ENCODE results near the gene CSTPP1. TPM values are rescaled to one million over a fixed set of nuclear protein-coding genes. Genes with fewer than 3 reads are reported as not detected.
A peak's percentile ranks its signal among the peaks of the same experiment; 100 is the strongest.

Gene CSTPP1
- total RNA-seq, 1 experiment from 2014 or later, result 88.3 TPM

DNA sequence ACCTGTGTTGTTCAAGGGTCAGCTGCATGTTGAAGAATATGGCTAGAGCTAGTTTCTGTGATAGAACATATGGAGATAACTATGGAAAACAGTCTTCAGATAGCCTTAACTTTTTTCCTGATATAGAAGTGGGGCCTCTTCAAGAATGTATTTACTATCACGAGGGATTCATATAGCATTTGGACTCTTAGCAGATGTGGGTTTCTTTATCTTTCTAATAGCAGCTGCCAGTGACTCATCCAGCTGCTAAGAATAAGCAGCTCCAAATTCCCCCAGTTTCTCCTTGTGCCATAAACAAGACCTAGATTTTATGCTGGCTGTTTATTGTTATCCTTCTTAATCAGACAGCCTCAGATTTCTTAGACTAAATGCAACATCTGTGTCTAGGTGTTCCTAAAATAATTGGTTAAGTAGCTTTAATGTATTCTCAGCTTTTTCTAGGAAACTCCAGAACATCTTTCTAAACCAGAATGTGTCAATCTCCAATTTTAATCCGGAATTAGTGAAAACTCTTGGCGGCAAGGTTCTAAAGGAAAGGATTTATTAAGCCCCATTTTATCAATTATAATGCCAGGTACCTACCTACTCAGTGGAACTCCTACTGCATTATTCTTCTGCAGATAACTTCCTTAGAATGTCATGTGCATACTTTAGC is 119.8 kb downstream of the CSTPP1 start:
- Histone ChIP-seq H4K20me1 (ENCODE audit: insufficient read depth) (no peaks in the 10 kb centered on the region), H3K4me3 (no peak overlapping the region), H3K36me3 (ENCODE audit: low read depth) (0 out of 2 replicates have a peak, but pooled peaks cover 5% of the 10 kb centered on the region), H3F3A (ENCODE audit: insufficient read depth, low read depth) (0 out of 2 replicates have a peak, but pooled peaks cover 10% of the 10 kb centered on the region), H3K9me2 (ENCODE audit: insufficient read depth) (no peaks in the 10 kb centered on the region), H3K27me3 (ENCODE audit: insufficient read depth, low read depth) (no peaks in the 10 kb centered on the region), H2AFZ (no peak overlapping the region), H3K79me2 (ENCODE audit: low read depth) (no peaks in the 10 kb centered on the region), H3K9me3 (ENCODE audit: insufficient read depth, low read depth) (no peaks in the 10 kb centered on the region), H3K4me2 (no peak overlapping the region), H3K27ac (no peak overlapping the region), H3K4me1 (replicated peaks; ENCODE audit: insufficient read depth) (no peaks in the 10 kb centered on the region)
- peak in 1 of 2 experiments; percentile 23 for DNase-seq
- POLR2A ChIA-PET (ENCODE audit: unreplicated experiment), result no interaction called here
- CTCF ChIA-PET, result no interaction called here
- intact Hi-C loops (cut with micrococcal nuclease; ENCODE audit: unreplicated experiment), result no loop called here
- TF ChIP-seq, protein P1, sequence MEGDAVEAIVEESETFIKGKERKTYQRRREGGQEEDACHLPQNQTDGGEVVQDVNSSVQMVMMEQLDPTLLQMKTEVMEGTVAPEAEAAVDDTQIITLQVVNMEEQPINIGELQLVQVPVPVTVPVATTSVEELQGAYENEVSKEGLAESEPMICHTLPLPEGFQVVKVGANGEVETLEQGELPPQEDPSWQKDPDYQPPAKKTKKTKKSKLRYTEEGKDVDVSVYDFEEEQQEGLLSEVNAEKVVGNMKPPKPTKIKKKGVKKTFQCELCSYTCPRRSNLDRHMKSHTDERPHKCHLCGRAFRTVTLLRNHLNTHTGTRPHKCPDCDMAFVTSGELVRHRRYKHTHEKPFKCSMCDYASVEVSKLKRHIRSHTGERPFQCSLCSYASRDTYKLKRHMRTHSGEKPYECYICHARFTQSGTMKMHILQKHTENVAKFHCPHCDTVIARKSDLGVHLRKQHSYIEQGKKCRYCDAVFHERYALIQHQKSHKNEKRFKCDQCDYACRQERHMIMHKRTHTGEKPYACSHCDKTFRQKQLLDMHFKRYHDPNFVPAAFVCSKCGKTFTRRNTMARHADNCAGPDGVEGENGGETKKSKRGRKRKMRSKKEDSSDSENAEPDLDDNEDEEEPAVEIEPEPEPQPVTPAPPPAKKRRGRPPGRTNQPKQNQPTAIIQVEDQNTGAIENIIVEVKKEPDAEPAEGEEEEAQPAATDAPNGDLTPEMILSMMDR (conservative IDR thresholded peaks at IDR 0.05), result no peak
- TF ChIP-seq EZH2 (IDR thresholded peaks at IDR 0.05; ENCODE audit: low read depth), result no peak
- BruUV-seq (replicated peaks), result no TSS peak

GRCh38 chr11:47057365-47057764 is 120.8 kb downstream of the CSTPP1 start:
- Histone ChIP-seq H3K9me3 (ENCODE audit: insufficient read depth, low read depth) (no peaks in the 10 kb centered on the region), H3K4me1 (replicated peaks; ENCODE audit: insufficient read depth) (no peaks in the 10 kb centered on the region), H3F3A (ENCODE audit: insufficient read depth, low read depth) (0 out of 2 replicates have a peak, but pooled peaks cover 15% of the 10 kb centered on the region), H3K27me3 (ENCODE audit: insufficient read depth, low read depth) (no peaks in the 10 kb centered on the region), H3K36me3 (ENCODE audit: low read depth) (0 out of 2 replicates have a peak, but pooled peaks cover 5% of the 10 kb centered on the region), H3K4me3 (no peak overlapping the region), H3K27ac (no peak overlapping the region), H3K9me2 (ENCODE audit: insufficient read depth) (no peaks in the 10 kb centered on the region), H2AFZ (no peak overlapping the region), H3K79me2 (ENCODE audit: low read depth) (no peaks in the 10 kb centered on the region), H4K20me1 (ENCODE audit: insufficient read depth) (no peaks in the 10 kb centered on the region), H3K4me2 (no peak overlapping the region)
- TF ChIP-seq, protein P1 (conservative IDR thresholded peaks at IDR 0.05), result no peak
- TF ChIP-seq EZH2 (IDR thresholded peaks at IDR 0.05; ENCODE audit: low read depth), result no peak
- ChIA-PET POLR2A (ENCODE audit: unreplicated experiment) (no interaction called here), CTCF (interaction anchor here (0.6 kb wide), 1 partner anchor 496 kb away, joined by 11 read pairs; no protein-coding TSS in a partner anchor)
- no peak for DNase-seq
- intact Hi-C loops (cut with micrococcal nuclease; ENCODE audit: unreplicated experiment), result no loop called here
- no TSS peak for BruUV-seq (replicated peaks)

- Histone ChIP-seq H3F3A (ENCODE audit: insufficient read depth, low read depth) (0 out of 2 replicates have a peak, but pooled peaks cover 15% of the 10 kb centered on the region), H3K4me1 (replicated peaks; ENCODE audit: insufficient read depth) (no peaks in the 10 kb centered on the region), H3K27ac (no peak overlapping the region), H4K20me1 (ENCODE audit: insufficient read depth) (no peaks in the 10 kb centered on the region), H3K9me2 (ENCODE audit: insufficient read depth) (no peaks in the 10 kb centered on the region), H3K4me3 (no peak overlapping the region), H3K9me3 (ENCODE audit: insufficient read depth, low read depth) (no peaks in the 10 kb centered on the region), H3K4me2 (no peak overlapping the region), H3K36me3 (ENCODE audit: low read depth) (0 out of 2 replicates have a peak, but pooled peaks cover 5% of the 10 kb centered on the region), H3K27me3 (ENCODE audit: insufficient read depth, low read depth) (no peaks in the 10 kb centered on the region), H2AFZ (no peak overlapping the region), H3K79me2 (ENCODE audit: low read depth) (no peaks in the 10 kb centered on the region)
- TF ChIP-seq EZH2 (IDR thresholded peaks at IDR 0.05; ENCODE audit: low read depth), result no peak
- TF ChIP-seq, protein P1 (conservative IDR thresholded peaks at IDR 0.05), result no peak
- intact Hi-C loops (cut with micrococcal nuclease; ENCODE audit: unreplicated experiment), result no loop called here
- CTCF ChIA-PET, result no interaction called here
- DNase-seq, result peak in 1 of 2 experiments; percentile 18
- no TSS peak for BruUV-seq (replicated peaks)
- POLR2A ChIA-PET (ENCODE audit: unreplicated experiment), result interaction anchor here (0.6 kb wide), 1 partner anchor 66 kb away, joined by 3 read pairs; no protein-coding TSS in a partner anchor
These were observed 124.2 kb downstream of the CSTPP1 start for GRCh38 chr11:47060807-47061206.
